PC-3 (cell line): Measurements from ENCODE around the gene SPSB1. TPM values are rescaled to one million over a fixed set of nuclear protein-coding genes. Genes with fewer than 3 reads are reported as not detected.

ENCODE experiments used
- ATAC-seq: fragments of 200-7000 bp; cut with Tn5 transposase; 2 replicates; pipeline ENCODE4 v1.9.1; 2020; ENCODE audit warnings: mild to moderate bottlenecking, moderate library complexity
- BruUV-seq: library from RNA; stranded (reverse); fragments of 400-500 nt; replicated peaks from 2 replicates; lab custom pipeline; 2021; lab: Mats Ljungman, UMichigan
- CTCF ChIA-PET: fragments of 300-600 bp; sonication (Branson Sonifier 250); formaldehyde crosslinking; loops from one replicate; lab custom pipeline; 2022; ENCODE audit warnings: antibody characterized with exemption; lab: Charles Lee
- POLR2A ChIA-PET: fragments of 300-600 bp; sonication (Branson Sonifier 250); formaldehyde crosslinking; loops from one replicate; lab custom pipeline; 2022; ENCODE audit warnings: antibody characterized with exemption; ENCODE audit not compliant: unreplicated experiment; lab: Charles Lee
- DNase-seq: peaks from one replicate; pipeline ENCODE4 v3.0.0-alpha.2; 2015
- H2AFZ ChIP-seq: fragments of 300-600 bp; sonication (generic); 2 replicates; pipeline ENCODE4 v1.6.0; 2016; ENCODE audit warnings: antibody characterized with exemption, low read length
- H3F3A ChIP-seq: fragments of 300-600 bp; sonication (generic); one replicate; pipeline ENCODE4 v1.6.0; 2017; ENCODE audit warnings: antibody characterized with exemption, low read length, control low read depth, mild to moderate bottlenecking; ENCODE audit not compliant: unreplicated experiment
- H3K27ac ChIP-seq: fragments of 300-600 bp; sonication (generic); 2 replicates; pipeline ENCODE4 v1.5.1; 2016; ENCODE audit warnings: mild to moderate bottlenecking, low read length
- H3K27me3 ChIP-seq: fragments of 300-600 bp; sonication (generic); 2 replicates; pipeline ENCODE4 v1.6.1; 2016; ENCODE audit warnings: low read length, mixed read lengths
- H3K36me3 ChIP-seq: fragments of 300-600 bp; sonication (generic); 2 replicates; pipeline ENCODE4 v1.6.1; 2016; ENCODE audit warnings: low read depth, mixed run types, low read length, mixed read lengths
- H3K4me1 ChIP-seq: fragments of 300-600 bp; sonication (generic); 2 replicates; pipeline ENCODE4 v1.5.1; 2016; ENCODE audit warnings: low read length; ENCODE audit not compliant: insufficient read depth
- H3K4me2 ChIP-seq: fragments of 300-600 bp; sonication (generic); 2 replicates; pipeline ENCODE4 v1.6.0; 2016; ENCODE audit warnings: low read length
- H3K4me3 ChIP-seq: fragments of 300-600 bp; sonication (generic); 2 replicates; pipeline ENCODE4 v1.5.1; 2016; ENCODE audit warnings: mild to moderate bottlenecking, low read length, mixed read lengths
- H3K79me2 ChIP-seq: fragments of 300-600 bp; sonication (generic); 2 replicates; pipeline ENCODE4 v1.6.1; 2017; ENCODE audit warnings: low read length, mixed read lengths
- H3K9ac ChIP-seq: fragments of 300-600 bp; sonication (generic); 2 replicates; pipeline ENCODE4 v1.6.0; 2016; ENCODE audit warnings: mild to moderate bottlenecking, low read length
- H3K9me2 ChIP-seq: fragments of 300-600 bp; sonication (generic); replicated peaks from 2 replicates; pipeline ENCODE4 v1.6.1; 2016; ENCODE audit warnings: mixed run types, low read length, mixed read lengths
- H3K9me3 ChIP-seq: fragments of 300-600 bp; sonication (generic); 2 replicates; pipeline ENCODE4 v1.6.1; 2016; ENCODE audit warnings: low read length, mixed read lengths
- H4K20me1 ChIP-seq: fragments of 300-600 bp; sonication (generic); 2 replicates; pipeline ENCODE4 v1.6.1; 2016; ENCODE audit warnings: low read length, mixed read lengths
- CTCF ChIP-seq: fragments of 300-600 bp; sonication (generic); conservative IDR thresholded peaks from 2 replicates; pipeline ENCODE4 v1.5.1; 2017; ENCODE audit warnings: antibody characterized with exemption, low read depth, mild to moderate bottlenecking, low read length
- EZH2 ChIP-seq: fragments of 300-600 bp; sonication (generic); IDR thresholded peaks from one replicate; pipeline ENCODE4 v1.6.1; 2017; ENCODE audit warnings: antibody characterized with exemption, mild to moderate bottlenecking, low read length; ENCODE audit not compliant: unreplicated experiment
- EZH2phosphoT487 ChIP-seq: fragments of 300-600 bp; sonication (generic); IDR thresholded peaks from 2 replicates; pipeline ENCODE4 v1.6.1; 2018; ENCODE audit warnings: mild to moderate bottlenecking, antibody characterized with exemption, low read length, borderline replicate concordance
- intact Hi-C: fragments of 100-400 bp; cut with micrococcal nuclease; formaldehyde crosslinking; loops from 2 replicates; pipeline ENCODE4 v1.9.0; 2023
- total RNA-seq: library from RNA; depleted of rRNA; stranded (reverse); fragments of >200 nt; gene quantifications from 2 replicates; pipeline ENCODE4 v1.2.3, GENCODE V29; 2014

SPSB1 gene
- total RNA-seq, 1 experiment from 2014 or later = 18.1 TPM

- Histone ChIP-seq H3K27ac (no peak overlapping the region), H3K9me3 (no peaks in the 10 kb centered on the region), H3K79me2 (no peaks in the 10 kb centered on the region), H2AFZ (peak overlapping the region; percentile 68), H4K20me1 (no peaks in the 10 kb centered on the region), H3K27me3 (no peaks in the 10 kb centered on the region), H3K4me2 (peak overlapping the region; percentile 51), H3K4me3 (no peak overlapping the region), H3K4me1 (peaks cover 25% of the 10 kb centered on the region), H3K9ac (no peak overlapping the region), H3K9me2 (no peaks in the 10 kb centered on the region), H3K36me3 (no peaks in the 10 kb centered on the region), H3F3A (no peaks in the 10 kb centered on the region)
- TF ChIP-seq EZH2 (no peak), EZH2phosphoT487 (no peak), CTCF (peak; percentile 30; the same call in 1 of the 2 replicates)
- ATAC-seq (peak; percentile 80), DNase-seq (peak; percentile 48)
- ChIA-PET POLR2A (no interaction called here), CTCF (no interaction called here)
- intact Hi-C loops = no loop called here
- BruUV-seq = no TSS peak
Observed at GRCh38 chr1:9400425-9401079, 107.9 kb downstream of the SPSB1 start.

GRCh38 chr1:9401080-9401453 lies 108.4 kb downstream of the SPSB1 start:
- BruUV-seq = no TSS peak
- H3K79me2 ChIP-seq = no peaks in the 10 kb centered on the region
- H3K9me3 ChIP-seq = no peaks in the 10 kb centered on the region
- no peak overlapping the region for H3K9ac ChIP-seq
- peak overlapping the region; percentile 51 for H3K4me2 ChIP-seq
- no peaks in the 10 kb centered on the region for H3K36me3 ChIP-seq
- ATAC-seq = no peak
- H3K27me3 ChIP-seq = no peaks in the 10 kb centered on the region
- H3K27ac ChIP-seq = no peak overlapping the region
- no peak for DNase-seq
- CTCF ChIA-PET = no interaction called here
- H3F3A ChIP-seq = no peaks in the 10 kb centered on the region
- intact Hi-C loops = no loop called here
- no peak overlapping the region for H3K4me3 ChIP-seq
- peaks cover 25% of the 10 kb centered on the region for H3K4me1 ChIP-seq
- H2AFZ ChIP-seq = peak overlapping the region; percentile 68; the same call in 1 of the 2 replicates
- no peaks in the 10 kb centered on the region for H3K9me2 ChIP-seq
- TF ChIP-seq CTCF = no peak
- no peak for TF ChIP-seq EZH2phosphoT487
- TF ChIP-seq EZH2 = no peak
- H4K20me1 ChIP-seq = no peaks in the 10 kb centered on the region
- POLR2A ChIA-PET = no interaction called here

GRCh38 chr1:9402256-9402616 lies 109.5 kb downstream of the SPSB1 start:
- no TSS peak for BruUV-seq
- H3K4me2 ChIP-seq = peak overlapping the region; percentile 67; the same call in 1 of the 2 replicates
- CTCF ChIA-PET = interaction anchor here (0.6 kb wide), 1 partner anchor 28 kb away, joined by 10 read pairs; no protein-coding TSS in a partner anchor

More at GRCh38 chr1:9402256-9402616, 109.5 kb downstream of the SPSB1 start:
- Histone ChIP-seq H3K27ac (no peak overlapping the region), H3K4me1 (peaks cover 25% of the 10 kb centered on the region), H3K9ac (no peak overlapping the region), H3K9me3 (no peaks in the 10 kb centered on the region), H3F3A (no peaks in the 10 kb centered on the region), H3K36me3 (no peaks in the 10 kb centered on the region), H3K27me3 (no peaks in the 10 kb centered on the region), H2AFZ (0 out of 2 replicates have a peak overlapping the region, but pooled peaks have one; percentile 59), H4K20me1 (no peaks in the 10 kb centered on the region), H3K79me2 (no peaks in the 10 kb centered on the region), H3K9me2 (no peaks in the 10 kb centered on the region), H3K4me3 (no peak overlapping the region)
- POLR2A ChIA-PET = no interaction called here
- TF ChIP-seq CTCF (no peak), EZH2 (no peak), EZH2phosphoT487 (no peak)
- no peak for DNase-seq
- intact Hi-C loops = no loop called here
- no peak for ATAC-seq
